HepG2 (cell line): ENCODE measurements around the gene MGMT. TPM values are rescaled to one million over a fixed set of nuclear protein-coding genes. Genes with fewer than 3 reads are reported as not detected.

Source experiments
- ATAC-seq: fragments of 200-7000 bp; cut with Tn5 transposase; 3 replicates; pipeline ENCODE4 v1.9.1; 2020; ENCODE audit warnings: mild to moderate bottlenecking, moderate library complexity
- BruUV-seq: library from RNA; stranded (reverse); fragments of 400-500 nt; replicated peaks from 2 replicates; lab custom pipeline; 2021; lab: Mats Ljungman, UMichigan
- CTCF ChIA-PET: fragments of 300-600 bp; formaldehyde crosslinking; extraction: SDS; loops from one replicate; lab custom pipeline; 2021; ENCODE audit warnings: low total read pairs, inconsistent platforms, low intra/inter-chr PET ratio; lab: Yijun Ruan, JAX
- POLR2A ChIA-PET: fragments of 350-600 bp; sonication (Branson Sonifier 250); formaldehyde crosslinking; loops from one replicate; lab custom pipeline; 2020; ENCODE audit warnings: antibody characterized with exemption, inconsistent platforms; lab: Yijun Ruan, JAX
- DNase-seq: peaks from one replicate; pipeline ENCODE4 v3.0.0-alpha.2; 2015; ENCODE audit warnings: low spot score
- FAIRE-seq: peaks from 3 replicates; lab custom pipeline; 2011; peaks lifted over from hg19 to GRCh38; lab: Jason Lieb, UNC
- H2AFZ ChIP-seq: one replicate; pipeline ENCODE4 v1.6.1; 2011; ENCODE audit warnings: low read length, inconsistent platforms
- H3K27ac ChIP-seq: fragments of 300-600 bp; 3 replicates; pipeline ENCODE4 v1.8.0; 2011; ENCODE audit warnings: mixed run types, mild to moderate bottlenecking, mixed read lengths, low read length, inconsistent platforms; ENCODE audit not compliant: insufficient read depth; ENCODE audit errors: extremely low read length
- H3K27me3 ChIP-seq, 2 experiments: fragments of 200-600 bp in 1 of 2; 2 replicates in 1 of 2; 3 replicates in 1 of 2; pipeline versions ENCODE4 v1.6.0 to v1.8.0; 2011; ENCODE audit warnings: low read length in 2 of 2, mild to moderate bottlenecking in 2 of 2, moderate library complexity in 2 of 2, inconsistent platforms in 1 of 2; ENCODE audit not compliant: insufficient read depth in 2 of 2, control insufficient read depth in 1 of 2
- H3K36me3 ChIP-seq, 2 experiments: fragments of 200-600 bp in 1 of 2; replicated peaks in 1 of 2; 2 replicates in 1 of 2; 3 replicates in 1 of 2; pipeline versions ENCODE4 v1.5.1 to v1.8.0; 2011; ENCODE audit warnings: low read length in 2 of 2, inconsistent platforms in 1 of 2; ENCODE audit not compliant: insufficient read depth in 2 of 2, control insufficient read depth in 1 of 2
- H3K4me1 ChIP-seq: 2 replicates; pipeline ENCODE4 v1.5.1; 2012; ENCODE audit warnings: low read length, inconsistent platforms; ENCODE audit not compliant: insufficient read depth
- H3K4me2 ChIP-seq: 2 replicates; pipeline ENCODE4 v1.6.0; 2011; ENCODE audit warnings: low read depth, low read length, inconsistent platforms
- H3K4me3 ChIP-seq, 3 experiments: fragments of 200-600 bp in 1 of 3; sonication (generic), shearing (Covaris generic) in 1 of 3; replicated peaks in 1 of 3; 2 replicates each; pipeline ENCODE4 v1.5.1; 2011 to 2016; ENCODE audit warnings: low read length in 3 of 3, inconsistent platforms in 2 of 3, low read depth in 2 of 3, mild to moderate bottlenecking in 2 of 3, control low read depth in 1 of 3, mixed read lengths in 1 of 3; ENCODE audit not compliant: insufficient read depth in 1 of 3
- H3K79me2 ChIP-seq: one replicate; pipeline ENCODE4 v1.6.1; 2011; ENCODE audit warnings: low read length, inconsistent platforms; ENCODE audit not compliant: insufficient read depth
- H3K9ac ChIP-seq: 2 replicates; pipeline ENCODE4 v1.6.0; 2011; ENCODE audit warnings: mild to moderate bottlenecking, low read depth, low read length, inconsistent platforms; ENCODE audit not compliant: insufficient read depth
- H3K9me3 ChIP-seq: 2 replicates; pipeline ENCODE4 v1.5.1; 2012; ENCODE audit warnings: mild to moderate bottlenecking, low read length
- H4K20me1 ChIP-seq: 2 replicates; pipeline ENCODE4 v1.6.0; 2011; ENCODE audit warnings: inconsistent platforms, mild to moderate bottlenecking, low read length, moderate library complexity; ENCODE audit not compliant: insufficient read depth
- NRL ChIP-seq: sonication (generic); formaldehyde crosslinking; IDR thresholded peaks from 2 replicates; pipeline ENCODE4 v1.5.0; 2020; ENCODE audit warnings: missing genetic modification reagents, mild to moderate bottlenecking, moderate library complexity, borderline replicate concordance
- RFXANK ChIP-seq: IDR thresholded peaks from 2 replicates; pipeline ENCODE4 v1.6.1; 2016
- SOX6 ChIP-seq, 2 experiments: fragments of 450-650 bp in 1 of 2; sonication (generic) in 1 of 2; formaldehyde crosslinking in 1 of 2; IDR thresholded peaks; 2 replicates each; pipeline versions ENCODE4 v1.4.0 to v1.6.1; 2017 to 2020; ENCODE audit warnings: antibody characterized with exemption in 1 of 2, mild to moderate bottlenecking in 1 of 2, missing genetic modification reagents in 1 of 2
- ZMAT3 ChIP-seq: sonication (generic); formaldehyde crosslinking; conservative IDR thresholded peaks from 2 replicates; pipeline ENCODE4 v1.7.0; 2021; ENCODE audit warnings: missing genetic modification reagents
- WGBS: methylation state at CpG from one replicate; pipeline ENCODE4 v1.1.6; 2017; ENCODE audit warnings: low lambda C conversion rate; 5-methylcytosine and 5-hydroxymethylcytosine counted together
- in situ Hi-C: cut with HindIII; loops from 2 replicates; pipeline ENCODE4 v1.10.0; 2017; ENCODE audit warnings: low pct_unique_long_range_greater_than_20kb; ENCODE audit not compliant: extremely low pct_ligation_motif_present
- intact Hi-C: fragments of 100-400 bp; cut with micrococcal nuclease; formaldehyde crosslinking; loops from one replicate; pipeline ENCODE4 v1.10.0; 2022; ENCODE audit not compliant: unreplicated experiment
- polyA plus RNA-seq, 8 experiments: library from polyadenylated mRNA; depleted of rRNA in 3 of 8; stranded (reverse) in 7 of 8; unstranded in 1 of 8; fragments of >200 nt; fragmentation: Illumina TruSeq in 4 of 8; extraction: Trizol in 4 of 8; gene quantifications; 2 replicates each; pipeline versions ENCODE4 v1.2.1 to v1.2.3, GENCODE V29; 2011 to 2016; ENCODE audit warnings: low read depth in 4 of 8, missing spikeins in 1 of 8, mixed read lengths in 1 of 8; ENCODE audit not compliant: insufficient read depth in 1 of 8
- total RNA-seq, 5 experiments: library from RNA; depleted of rRNA; stranded (reverse); fragments of >200 nt; fragmentation: Illumina TruSeq; extraction: Trizol; gene quantifications; 2 replicates each; pipeline ENCODE4 v1.2.3, GENCODE V29; 2016; ENCODE audit warnings: low read depth in 1 of 5
- TF ChIP-seq, protein P1 (sequence below): sonication (generic); formaldehyde crosslinking; IDR thresholded peaks from 2 replicates; pipeline ENCODE4 v1.4.0; 2020; ENCODE audit warnings: missing genetic modification reagents
- TF ChIP-seq, protein P2 (sequence below): sonication (generic); formaldehyde crosslinking; IDR thresholded peaks from 2 replicates; pipeline ENCODE4 v1.4.0; 2020; ENCODE audit warnings: missing genetic modification reagents, mild to moderate bottlenecking, borderline replicate concordance

The MGMT gene
- total and polyA plus RNA-seq, 2 of the 13 experiments (the other 11 are each of a cell fraction or from before 2014, with no cell fraction given): 12.0 to 19.5 TPM

DNA sequence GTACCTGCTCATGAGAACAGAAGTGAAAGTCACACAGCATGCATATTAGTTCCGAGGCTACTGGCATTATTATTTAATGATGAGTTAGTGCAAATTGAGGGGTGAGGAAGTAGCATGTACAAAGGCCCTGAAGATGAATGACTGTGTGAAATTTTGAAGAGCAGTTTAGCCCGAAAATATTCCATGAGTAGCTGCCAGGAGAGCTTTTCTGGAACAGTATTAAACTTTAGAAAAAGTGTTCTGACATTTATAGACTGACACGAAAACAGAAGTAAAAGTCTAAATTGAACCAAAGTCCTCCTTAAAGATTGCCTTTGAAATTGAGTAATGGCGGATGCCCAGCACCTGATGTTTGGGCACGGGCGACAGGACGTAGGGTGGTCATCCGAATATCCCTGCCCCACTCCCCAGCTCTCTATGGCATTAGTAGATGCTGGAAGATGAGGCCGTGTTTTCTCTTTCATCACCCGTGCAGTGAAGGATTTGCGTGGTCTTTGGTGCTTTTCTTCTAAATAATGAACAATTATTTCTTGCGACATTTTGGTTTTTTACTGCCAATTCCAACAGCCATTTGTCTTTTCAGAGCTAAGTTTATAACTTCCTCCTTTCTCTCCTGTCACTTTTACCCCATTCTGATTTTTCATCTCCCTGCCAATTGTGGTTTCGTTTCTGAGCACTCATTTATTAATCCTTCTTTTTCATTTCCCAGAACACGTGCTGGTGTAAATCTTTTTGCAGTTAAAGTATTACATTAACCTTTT is 192.6 kb downstream of the MGMT start:
- in situ Hi-C loops: no loop called here

More for the DNA sequence above, 192.6 kb downstream of the MGMT start:
- no TSS peak for BruUV-seq
- Histone ChIP-seq H3K79me2 (no peaks in the 10 kb centered on the region), H4K20me1 (no peaks in the 10 kb centered on the region), H3K9ac (no peak overlapping the region), H3K36me3 (no peaks in the 10 kb centered on the region), H3K9me3 (0 out of 2 replicates have a peak, but pooled peaks cover 6% of the 10 kb centered on the region), H3K27me3 (no peaks in the 10 kb centered on the region), H3K4me1 (no peaks in the 10 kb centered on the region), H3K27ac (no peak overlapping the region), H3K4me2 (no peak overlapping the region), H3K4me3 (no peak overlapping the region), H2AFZ (no peak overlapping the region)
- DNase-seq (no peak), ATAC-seq (no peak), FAIRE-seq (no peak)
- POLR2A ChIA-PET: no interaction called here
- 85% methylated on average over 13 of the region's 14 CpGs for whole genome bisulfite sequencing
- intact Hi-C loops: no loop called here
- CTCF ChIA-PET: no interaction called here
- TF ChIP-seq SOX6 (IDR thresholded peaks at IDR 0.05) (no peak), SOX6 (CRISPR knock-in tag; IDR thresholded peaks at IDR 0.05) (no peak), RFXANK (CRISPR knock-in tag) (no peak), NRL (CRISPR knock-in tag) (no peak), ZMAT3 (CRISPR knock-in tag) (no peak)
- TF ChIP-seq, protein P1, sequence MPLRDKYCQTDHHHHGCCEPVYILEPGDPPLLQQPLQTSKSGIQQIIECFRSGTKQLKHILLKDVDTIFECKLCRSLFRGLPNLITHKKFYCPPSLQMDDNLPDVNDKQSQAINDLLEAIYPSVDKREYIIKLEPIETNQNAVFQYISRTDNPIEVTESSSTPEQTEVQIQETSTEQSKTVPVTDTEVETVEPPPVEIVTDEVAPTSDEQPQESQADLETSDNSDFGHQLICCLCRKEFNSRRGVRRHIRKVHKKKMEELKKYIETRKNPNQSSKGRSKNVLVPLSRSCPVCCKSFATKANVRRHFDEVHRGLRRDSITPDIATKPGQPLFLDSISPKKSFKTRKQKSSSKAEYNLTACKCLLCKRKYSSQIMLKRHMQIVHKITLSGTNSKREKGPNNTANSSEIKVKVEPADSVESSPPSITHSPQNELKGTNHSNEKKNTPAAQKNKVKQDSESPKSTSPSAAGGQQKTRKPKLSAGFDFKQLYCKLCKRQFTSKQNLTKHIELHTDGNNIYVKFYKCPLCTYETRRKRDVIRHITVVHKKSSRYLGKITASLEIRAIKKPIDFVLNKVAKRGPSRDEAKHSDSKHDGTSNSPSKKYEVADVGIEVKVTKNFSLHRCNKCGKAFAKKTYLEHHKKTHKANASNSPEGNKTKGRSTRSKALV (CRISPR knock-in tag): no peak
- TF ChIP-seq, protein P2, sequence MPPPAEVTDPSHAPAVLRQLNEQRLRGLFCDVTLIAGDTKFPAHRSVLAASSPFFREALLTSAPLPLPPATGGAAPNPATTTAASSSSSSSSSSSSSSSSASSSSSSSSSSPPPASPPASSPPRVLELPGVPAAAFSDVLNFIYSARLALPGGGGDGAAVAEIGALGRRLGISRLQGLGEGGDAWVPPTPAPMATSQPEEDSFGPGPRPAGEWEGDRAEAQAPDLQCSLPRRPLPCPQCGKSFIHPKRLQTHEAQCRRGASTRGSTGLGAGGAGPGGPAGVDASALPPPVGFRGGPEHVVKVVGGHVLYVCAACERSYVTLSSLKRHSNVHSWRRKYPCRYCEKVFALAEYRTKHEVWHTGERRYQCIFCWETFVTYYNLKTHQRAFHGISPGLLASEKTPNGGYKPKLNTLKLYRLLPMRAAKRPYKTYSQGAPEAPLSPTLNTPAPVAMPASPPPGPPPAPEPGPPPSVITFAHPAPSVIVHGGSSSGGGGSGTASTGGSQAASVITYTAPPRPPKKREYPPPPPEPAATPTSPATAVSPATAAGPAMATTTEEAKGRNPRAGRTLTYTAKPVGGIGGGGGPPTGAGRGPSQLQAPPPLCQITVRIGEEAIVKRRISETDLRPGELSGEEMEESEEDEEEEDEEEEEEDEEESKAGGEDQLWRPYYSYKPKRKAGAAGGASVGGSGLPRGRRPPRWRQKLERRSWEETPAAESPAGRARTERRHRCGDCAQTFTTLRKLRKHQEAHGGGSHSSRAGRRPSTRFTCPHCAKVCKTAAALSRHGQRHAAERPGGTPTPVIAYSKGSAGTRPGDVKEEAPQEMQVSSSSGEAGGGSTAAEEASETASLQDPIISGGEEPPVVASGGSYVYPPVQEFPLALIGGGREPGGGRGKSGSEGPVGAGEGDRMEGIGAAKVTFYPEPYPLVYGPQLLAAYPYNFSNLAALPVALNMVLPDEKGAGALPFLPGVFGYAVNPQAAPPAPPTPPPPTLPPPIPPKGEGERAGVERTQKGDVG (CRISPR knock-in tag): no peak
